ENCODE results near the gene MEF2C. TPM values are rescaled to one million over a fixed set of nuclear protein-coding genes. Genes with fewer than 3 reads are reported as not detected.

Gene MEF2C
- total RNA-seq, 2 donors from 2014 or later, result 94.0 to 104 TPM

DNA sequence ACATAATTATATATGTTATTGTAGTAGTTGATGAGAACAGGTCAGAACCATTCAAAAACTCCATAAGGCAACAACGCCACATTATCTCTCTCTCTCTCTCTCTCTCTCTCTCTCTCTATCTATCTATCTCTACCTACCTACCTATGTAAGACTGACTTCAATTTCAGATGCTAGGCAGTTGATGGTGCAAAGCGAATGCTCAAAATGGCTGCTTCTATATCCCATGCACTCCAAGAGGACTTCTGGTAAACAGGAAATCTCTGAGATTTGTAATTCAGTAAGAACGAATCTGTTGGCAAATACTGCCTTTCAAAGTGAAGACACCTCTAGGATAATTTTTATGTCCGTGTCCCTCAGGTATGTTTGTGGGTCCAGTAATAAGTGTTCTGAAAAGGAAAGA is 43.7 kb downstream of the MEF2C start:
- Histone ChIP-seq H3K4me3 (no peak overlapping the region), H3K36me3 (no peaks in the 10 kb centered on the region), H3K27ac (peak overlapping the region; percentile 18 to 77), H3K9me3 (no peaks in the 10 kb centered on the region), H3K4me1 (ENCODE audit: control insufficient read depth in 1 of 2, low read depth in 2 of 2) (peaks cover 32 to 82% of the 10 kb centered on the region in 2 donors), H3K27me3 (replicated peaks; ENCODE audit: insufficient read depth) (no peaks in the 10 kb centered on the region)
- ATAC-seq (ENCODE audit: insufficient number of reproducible peaks, low FRiP score, low read depth), result no peak
- DNase-seq (ENCODE audit: low spot score), result no peak
- TF ChIP-seq, protein P1, sequence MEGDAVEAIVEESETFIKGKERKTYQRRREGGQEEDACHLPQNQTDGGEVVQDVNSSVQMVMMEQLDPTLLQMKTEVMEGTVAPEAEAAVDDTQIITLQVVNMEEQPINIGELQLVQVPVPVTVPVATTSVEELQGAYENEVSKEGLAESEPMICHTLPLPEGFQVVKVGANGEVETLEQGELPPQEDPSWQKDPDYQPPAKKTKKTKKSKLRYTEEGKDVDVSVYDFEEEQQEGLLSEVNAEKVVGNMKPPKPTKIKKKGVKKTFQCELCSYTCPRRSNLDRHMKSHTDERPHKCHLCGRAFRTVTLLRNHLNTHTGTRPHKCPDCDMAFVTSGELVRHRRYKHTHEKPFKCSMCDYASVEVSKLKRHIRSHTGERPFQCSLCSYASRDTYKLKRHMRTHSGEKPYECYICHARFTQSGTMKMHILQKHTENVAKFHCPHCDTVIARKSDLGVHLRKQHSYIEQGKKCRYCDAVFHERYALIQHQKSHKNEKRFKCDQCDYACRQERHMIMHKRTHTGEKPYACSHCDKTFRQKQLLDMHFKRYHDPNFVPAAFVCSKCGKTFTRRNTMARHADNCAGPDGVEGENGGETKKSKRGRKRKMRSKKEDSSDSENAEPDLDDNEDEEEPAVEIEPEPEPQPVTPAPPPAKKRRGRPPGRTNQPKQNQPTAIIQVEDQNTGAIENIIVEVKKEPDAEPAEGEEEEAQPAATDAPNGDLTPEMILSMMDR (IDR thresholded peaks at IDR 0.05), result no peak

DNA sequence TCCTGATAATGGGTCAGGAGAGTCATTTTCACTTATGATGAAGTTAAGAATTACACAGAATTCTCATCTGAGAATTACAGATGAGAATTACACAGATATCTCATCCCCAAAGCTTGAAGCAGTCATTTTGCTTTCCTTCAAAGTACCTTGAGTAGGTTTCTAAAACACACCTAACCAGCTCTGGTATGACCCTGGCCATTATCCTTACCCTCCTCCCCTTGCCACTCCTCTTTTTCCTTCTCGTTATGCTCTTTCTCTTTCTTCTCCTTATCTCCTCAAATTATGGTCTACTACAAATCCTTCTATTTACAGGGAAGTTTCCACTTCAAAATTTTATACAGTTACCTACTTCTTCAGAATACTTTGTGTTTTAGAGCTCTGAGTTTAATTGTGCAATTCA is 44.5 kb downstream of the MEF2C start:
- TF ChIP-seq, protein P1 (IDR thresholded peaks at IDR 0.05), result no peak
- Histone ChIP-seq H3K27me3 (replicated peaks; ENCODE audit: insufficient read depth) (no peaks in the 10 kb centered on the region), H3K9me3 (no peaks in the 10 kb centered on the region), H3K4me1 (ENCODE audit: control insufficient read depth in 1 of 2, low read depth in 2 of 2) (peaks cover 32 to 85% of the 10 kb centered on the region in 2 donors), H3K4me3 (no peak overlapping the region), H3K36me3 (no peaks in the 10 kb centered on the region), H3K27ac (peak overlapping the region; percentile 77 to 79)
- ATAC-seq (ENCODE audit: insufficient number of reproducible peaks, low FRiP score, low read depth), result no peak
- DNase-seq (ENCODE audit: low spot score), result no peak

DNA sequence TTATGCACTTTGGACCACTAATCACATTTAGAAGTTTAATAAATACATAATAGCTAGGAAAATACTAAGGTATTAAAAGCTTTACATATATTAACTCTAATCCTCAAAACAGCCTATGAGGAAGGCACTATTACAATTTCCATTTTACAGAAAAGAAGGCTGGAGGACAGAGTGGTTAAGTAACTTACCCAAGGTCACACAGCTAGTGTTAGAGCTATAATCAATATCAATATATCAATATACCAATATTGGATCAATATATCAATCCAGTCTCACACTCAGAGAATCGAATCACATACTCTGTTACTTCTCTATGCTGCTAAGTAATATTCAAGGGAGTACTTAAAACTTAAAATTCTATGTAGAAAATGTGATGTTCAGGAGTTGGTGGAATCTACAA is 45.2 kb downstream of the MEF2C start:
- H3K27ac ChIP-seq, result peak overlapping the region; percentile 77 to 79
- no peak for DNase-seq (ENCODE audit: low spot score)
- H3K27me3 ChIP-seq (replicated peaks; ENCODE audit: insufficient read depth), result no peaks in the 10 kb centered on the region
- no peak overlapping the region for H3K4me3 ChIP-seq
- H3K4me1 ChIP-seq (ENCODE audit: control insufficient read depth in 1 of 2, low read depth in 2 of 2), result peaks cover 36 to 91% of the 10 kb centered on the region in 2 donors
- TF ChIP-seq, protein P1 (IDR thresholded peaks at IDR 0.05), result no peak
- no peaks in the 10 kb centered on the region for H3K36me3 ChIP-seq
- ATAC-seq (ENCODE audit: insufficient number of reproducible peaks, low FRiP score, low read depth), result no peak
- no peaks in the 10 kb centered on the region for H3K9me3 ChIP-seq

DNA sequence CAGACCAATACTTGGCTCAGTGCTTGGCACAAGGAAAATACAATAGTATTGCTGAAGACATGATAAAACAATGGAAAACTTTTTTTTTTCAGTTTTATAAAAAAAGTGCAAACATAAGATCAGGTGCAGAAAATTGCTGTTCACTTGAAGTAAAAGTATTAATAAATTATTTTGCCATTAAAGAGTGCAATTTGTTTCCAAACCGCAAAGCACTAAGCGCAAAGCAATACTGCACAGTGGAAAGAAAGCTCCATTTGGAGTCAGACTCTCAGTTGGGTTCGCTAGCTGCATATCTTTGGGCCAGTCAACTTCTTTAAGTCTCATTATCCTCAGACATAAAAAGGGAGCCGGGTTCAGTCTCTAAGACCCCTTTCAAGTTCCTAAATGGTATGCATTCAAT is 45.8 kb downstream of the MEF2C start:
- H3K27me3 ChIP-seq (replicated peaks; ENCODE audit: insufficient read depth), result no peaks in the 10 kb centered on the region
- no peaks in the 10 kb centered on the region for H3K36me3 ChIP-seq
- H3K27ac ChIP-seq, result peak overlapping the region; percentile 77 to 79
- DNase-seq (ENCODE audit: low spot score), result no peak
- ATAC-seq (ENCODE audit: insufficient number of reproducible peaks, low FRiP score, low read depth), result no peak
- peaks cover 41 to 93% of the 10 kb centered on the region in 2 donors for H3K4me1 ChIP-seq (ENCODE audit: control insufficient read depth in 1 of 2, low read depth in 2 of 2)
- no peaks in the 10 kb centered on the region for H3K9me3 ChIP-seq
- TF ChIP-seq, protein P1 (IDR thresholded peaks at IDR 0.05), result no peak
- peak overlapping the region; percentile 68 for H3K4me3 ChIP-seq

DNA sequence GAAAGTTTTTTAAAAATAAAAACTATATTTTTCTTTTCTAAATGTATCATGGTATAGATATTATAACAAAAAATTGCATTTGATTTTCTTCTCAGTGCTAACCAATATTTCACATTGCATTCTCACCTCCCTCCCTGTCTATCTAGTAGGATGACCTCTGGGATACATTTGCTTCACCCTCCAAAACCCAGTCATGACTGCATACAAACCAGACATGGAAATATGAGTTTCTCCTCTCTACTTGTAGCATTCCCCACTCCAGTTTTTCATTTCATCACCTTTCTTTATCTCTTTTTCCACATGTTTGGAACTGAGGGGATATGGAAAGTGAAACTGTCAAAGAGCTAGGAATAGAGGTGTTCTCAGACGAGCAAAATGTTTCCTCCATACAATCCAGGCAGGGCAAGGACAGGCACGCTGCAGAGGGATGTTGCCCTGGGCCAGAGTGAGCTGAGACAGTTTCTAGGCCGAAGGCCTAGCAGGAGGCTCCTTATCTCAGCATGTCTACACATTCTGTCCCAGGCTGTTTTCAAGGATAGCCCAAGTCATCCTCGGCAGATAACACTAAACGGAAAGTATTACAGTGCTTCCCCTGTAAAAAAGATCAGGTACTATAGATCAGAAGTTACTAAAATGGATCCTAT is 46.7 kb downstream of the MEF2C start:
- Histone ChIP-seq H3K4me3 (peak overlapping the region; percentile 68), H3K27ac (peak overlapping the region; percentile 77 to 79), H3K9me3 (no peaks in the 10 kb centered on the region), H3K4me1 (ENCODE audit: control insufficient read depth in 1 of 2, low read depth in 2 of 2) (peaks cover 40 to 94% of the 10 kb centered on the region in 2 donors), H3K36me3 (no peaks in the 10 kb centered on the region), H3K27me3 (replicated peaks; ENCODE audit: insufficient read depth) (no peaks in the 10 kb centered on the region)
- DNase-seq (ENCODE audit: low spot score) (no peak), ATAC-seq (ENCODE audit: insufficient number of reproducible peaks, low FRiP score, low read depth) (no peak)
- TF ChIP-seq, protein P1 (IDR thresholded peaks at IDR 0.05), result no peak
